Spleen (tissue), 11 donors: ENCODE measurements around the gene NBEA. TPM values are rescaled to one million over a fixed set of nuclear protein-coding genes. Genes with fewer than 3 reads are reported as not detected.

Source experiments
- DNase-seq: peaks from one replicate; pipeline ENCODE4 v3.0.0-alpha.2; 2020
- H3K27ac ChIP-seq, 8 donors: fragments of 200-600 bp; sonication (generic) in 7 of 8; 1 replicate in 4 of 8; 2 replicates in 4 of 8; pipeline versions ENCODE4 v1.5.0 to v1.8.0; 2016 to 2021; ENCODE audit warnings: inconsistent platforms in 4 of 8, mild to moderate bottlenecking in 4 of 8, moderate library complexity in 1 of 8
- H3K27me3 ChIP-seq, 7 donors: fragments of 200-600 bp; sonication (generic) in 6 of 7; replicated peaks in 1 of 7; 1 replicate in 4 of 7; 2 replicates in 3 of 7; pipeline versions ENCODE4 v1.5.0 to v1.8.0; 2016 to 2021; ENCODE audit warnings: inconsistent platforms in 3 of 7, mild to moderate bottlenecking in 1 of 7
- H3K36me3 ChIP-seq, 6 donors: fragments of 200-600 bp; sonication (generic) in 5 of 6; 1 replicate in 4 of 6; 2 replicates in 2 of 6; pipeline versions ENCODE4 v1.5.0 to v1.8.0; 2016 to 2021; ENCODE audit warnings: inconsistent platforms in 2 of 6
- H3K4me1 ChIP-seq, 6 donors: fragments of 200-600 bp; sonication (generic) in 5 of 6; 1 replicate in 3 of 6; 2 replicates in 3 of 6; pipeline versions ENCODE4 v1.5.0 to v1.8.0; 2016 to 2021; ENCODE audit warnings: inconsistent platforms in 3 of 6
- H3K4me3 ChIP-seq, 8 donors: fragments of 200-600 bp; sonication (generic) in 7 of 8; 1 replicate in 4 of 8; 2 replicates in 4 of 8; pipeline versions ENCODE4 v1.5.0 to v1.8.0; 2016 to 2021; ENCODE audit warnings: inconsistent platforms in 4 of 8, mild to moderate bottlenecking in 4 of 8, moderate library complexity in 2 of 8
- H3K9me3 ChIP-seq, 8 donors: fragments of 200-600 bp; sonication (generic) in 7 of 8; 1 replicate in 4 of 8; 2 replicates in 4 of 8; pipeline versions ENCODE4 v1.5.0 to v1.8.0; 2016 to 2021; ENCODE audit warnings: inconsistent platforms in 4 of 8
- CTCF ChIP-seq, 11 experiments: fragments of 200-600 bp in 7 of 11; fragments of 450-650 bp in 4 of 11; sonication (generic) in 4 of 11; IDR thresholded peaks in 8 of 11; conservative IDR thresholded peaks in 3 of 11; 1 replicate in 7 of 11; 2 replicates in 4 of 11; pipeline versions ENCODE4 v1.4.0 to v1.8.0; 2016 to 2021; ENCODE audit warnings: antibody characterized with exemption in 11 of 11, inconsistent platforms in 4 of 11, mild to moderate bottlenecking in 1 of 11
- POLR2A ChIP-seq, 3 donors: fragments of 450-650 bp; IDR thresholded peaks; one replicate each; pipeline ENCODE4 v1.5.1; 2017; ENCODE audit warnings: antibody characterized with exemption in 3 of 3, mild to moderate bottlenecking in 1 of 3
- POLR2AphosphoS5 ChIP-seq, 3 donors: sonication (generic); formaldehyde crosslinking; IDR thresholded peaks; one replicate each; pipeline ENCODE4 v1.5.1; 2017; ENCODE audit warnings: antibody characterized with exemption in 3 of 3
- WGBS, 5 donors: extraction: QIAGEN DNeasy Blood & Tissue Kit in 3 of 5; methylation state at CpG; one replicate each; pipeline versions ENCODE4 v1.1.5 to v1.1.7; 2013 to 2018; 5-methylcytosine and 5-hydroxymethylcytosine counted together
- intact Hi-C: fragments of 100-400 bp; cut with DNase I; formaldehyde crosslinking; loops from one replicate; pipeline ENCODE4 v1.15.0; 2023; ENCODE audit warnings: low total_unique reads
- polyA plus RNA-seq, 3 donors: library from polyadenylated mRNA; stranded (reverse); fragments of 200-250 nt; gene quantifications; one replicate each; pipeline ENCODE4 v1.2.1, GENCODE V29; 2013
- total RNA-seq, 7 donors: library from RNA; depleted of rRNA in 3 of 7; stranded (reverse); fragments of >200 nt in 3 of 7; fragmentation: NEBNext Ultra II Directional in 4 of 7; extraction: Animal tissue kit (Norgen Biotek cat#: 25700) in 4 of 7; gene quantifications; one replicate each; pipeline versions ENCODE4 v1.1.0 to v1.2.1, GENCODE V29; 2016 to 2021
- donor health status: healthy with polysubstance abuse.
- donor health status: DM: no; HTN: no; CAD: no; lungs with moderate emphysema.
- donor health status: DM: no; HTN: no; CAD: no.
- donor health status: Bipolar disorder and iron deficiency.
- donor health status: healthy.
- donor health status: DM: no; HTN: no; CAD: no.
- donor health status: DM: yes; HTN: yes; CAD: no.

The NBEA gene
- total and polyA plus RNA-seq, 10 donors = 1.8 to 27.7 (median 12.9) TPM

GRCh38 chr13:35561540-35561939 is 619.5 kb downstream of the NBEA start:
- DNase-seq = no peak
- Histone ChIP-seq H3K9me3 (no peaks in the 10 kb centered on the region), H3K27me3 (no peaks in the 10 kb centered on the region), H3K4me1 (no peaks in the 10 kb centered on the region), H3K36me3 (no peaks in the 10 kb centered on the region), H3K27ac (no peak overlapping the region), H3K4me3 (no peak overlapping the region)
- TF ChIP-seq POLR2A (IDR thresholded peaks at IDR 0.05) (no peak), CTCF (IDR thresholded peaks at IDR 0.05 in 8 of 11, conservative IDR thresholded peaks at IDR 0.05 in 3 of 11) (no peak), POLR2AphosphoS5 (IDR thresholded peaks at IDR 0.05) (no peak)
- 69 to 96% (median 94%) methylated on average over 2 of the region's 2 CpGs for WGBS, 5 donors
- intact Hi-C loops = no loop called here

- no peak for DNase-seq
- Histone ChIP-seq H3K4me1 (no peaks in the 10 kb centered on the region), H3K4me3 (no peak overlapping the region), H3K27me3 (no peaks in the 10 kb centered on the region), H3K27ac (no peak overlapping the region), H3K9me3 (no peaks in the 10 kb centered on the region), H3K36me3 (peaks cover 0 to 6% (median 0%) of the 10 kb centered on the region in 6 donors)
- 92 to 98% (median 96%) methylated on average over 1 of the region's 1 CpG for WGBS, 5 donors
- no peak for TF ChIP-seq CTCF (IDR thresholded peaks at IDR 0.05 in 8 of 11, conservative IDR thresholded peaks at IDR 0.05 in 3 of 11)
- TF ChIP-seq POLR2A (IDR thresholded peaks at IDR 0.05) = no peak
- TF ChIP-seq POLR2AphosphoS5 (IDR thresholded peaks at IDR 0.05) = no peak
- intact Hi-C loops = no loop called here
Observed at GRCh38 chr13:35565273-35565672, 623.2 kb downstream of the NBEA start.

GRCh38 chr13:35566340-35566739 is 624.3 kb downstream of the NBEA start:
- 61 to 70% (median 66%) methylated on average over 2 of the region's 2 CpGs for WGBS, 5 donors

GRCh38 chr13:35567406-35567980 is 625.4 kb downstream of the NBEA start:
- WGBS, 5 donors = 74 to 98% (median 94%) methylated on average over 3 of the region's 3 CpGs
- Histone ChIP-seq H3K4me1 (no peaks in the 10 kb centered on the region), H3K4me3 (no peak overlapping the region), H3K36me3 (peaks cover 0 to 6% (median 0%) of the 10 kb centered on the region in 6 donors), H3K27me3 (no peaks in the 10 kb centered on the region), H3K27ac (no peak overlapping the region), H3K9me3 (no peaks in the 10 kb centered on the region)
- DNase-seq = no peak
- intact Hi-C loops = no loop called here
- TF ChIP-seq CTCF (IDR thresholded peaks at IDR 0.05 in 8 of 11, conservative IDR thresholded peaks at IDR 0.05 in 3 of 11) (no peak), POLR2AphosphoS5 (IDR thresholded peaks at IDR 0.05) (no peak), POLR2A (IDR thresholded peaks at IDR 0.05) (no peak)

More at GRCh38 chr13:35566340-35566739, 624.3 kb downstream of the NBEA start:
- no peak for TF ChIP-seq POLR2AphosphoS5 (IDR thresholded peaks at IDR 0.05)
- TF ChIP-seq POLR2A (IDR thresholded peaks at IDR 0.05) = no peak
- TF ChIP-seq CTCF (IDR thresholded peaks at IDR 0.05 in 8 of 11, conservative IDR thresholded peaks at IDR 0.05 in 3 of 11) = no peak
- no peaks in the 10 kb centered on the region for H3K27me3 ChIP-seq
- H3K36me3 ChIP-seq = peaks cover 0 to 6% (median 0%) of the 10 kb centered on the region in 6 donors
- H3K9me3 ChIP-seq = no peaks in the 10 kb centered on the region
- H3K27ac ChIP-seq = no peak overlapping the region
- no peak for DNase-seq
- intact Hi-C loops = no loop called here
- no peaks in the 10 kb centered on the region for H3K4me1 ChIP-seq
- H3K4me3 ChIP-seq = no peak overlapping the region
